Forelimb muscle (tissue), 1 donor: ENCODE data around the gene XPNPEP3. TPM values are rescaled to one million over a fixed set of nuclear protein-coding genes. Genes with fewer than 3 reads are reported as not detected.

Experiments
- polyA plus RNA-seq: library from polyadenylated mRNA; unstranded; fragments of 120-200 nt; gene quantifications from one replicate; pipeline ENCODE4 v1.2.1, GENCODE V29; 2013; ENCODE audit not compliant: insufficient read length

The XPNPEP3 gene
- polyA plus RNA-seq, 1 donor = 14.1 TPM

Other genes with a start within 250 kb of the XPNPEP3 start
- 25.8 TPM for gene MRTFA, start 220.4 kb upstream of the XPNPEP3 start, polyA plus RNA-seq
- gene MCHR1, start 177.7 kb upstream of the XPNPEP3 start, polyA plus RNA-seq = 0.20 TPM
- gene SLC25A17, start 37.8 kb upstream of the XPNPEP3 start, polyA plus RNA-seq = 20.9 TPM
- 495 TPM for gene ST13, start 509 bp upstream of the XPNPEP3 start, polyA plus RNA-seq
- gene DNAJB7, start 5.0 kb downstream of the XPNPEP3 start, polyA plus RNA-seq = 0.47 TPM
- gene RBX1, start 94.2 kb downstream of the XPNPEP3 start, polyA plus RNA-seq = 63.4 TPM
- gene EP300, start 235.4 kb downstream of the XPNPEP3 start, polyA plus RNA-seq = 33.3 TPM